Erythroblast (primary cell): ENCODE data around the gene ZBTB42.
"Not testable (repeated sequence)": the region's sequence is repeated elsewhere in the genome, so short reads cannot be mapped to it uniquely, and the experiment has no call there.

Experiments
- DNase-seq, 2 experiments: peaks; one replicate each; lab custom pipeline; 2025; lab: John Stamatoyannopoulos, UW
- GATA1 ChIP-seq: IDR thresholded peaks from 2 replicates; pipeline ENCODE4 v1.6.1; 2011; ENCODE audit warnings: low read depth, mild to moderate bottlenecking, control low read depth, low read length, moderate library complexity
- POLR2A ChIP-seq: IDR thresholded peaks from 2 replicates; pipeline ENCODE4 v1.6.1; 2011; ENCODE audit warnings: mild to moderate bottlenecking, low read length

ZBTB42 gene

DNA sequence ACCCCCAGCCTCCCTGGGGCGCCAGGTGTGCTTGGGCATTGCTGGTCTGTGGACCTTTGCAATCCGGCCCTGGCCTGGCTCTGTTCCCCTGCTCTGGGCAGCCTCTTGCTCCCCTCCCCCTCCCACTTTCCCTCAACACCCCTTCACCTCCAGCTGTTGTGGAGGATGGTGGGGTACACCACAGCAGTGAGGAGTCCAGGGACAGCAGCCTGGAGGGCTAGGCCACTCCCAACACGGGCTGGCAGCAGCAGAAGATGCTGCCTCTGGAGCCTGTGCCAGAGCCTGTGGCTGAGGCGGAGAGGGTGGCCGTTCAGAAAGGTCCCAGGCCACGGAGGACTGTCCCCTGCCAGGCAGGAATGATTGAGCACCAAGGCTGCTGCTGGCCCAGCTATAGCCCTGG, 7.6 kb downstream of the ZBTB42 start:
- TF ChIP-seq POLR2A: no peak
- no peak for TF ChIP-seq GATA1
- DNase-seq: no peak

- no peak for DNase-seq
- no peak for TF ChIP-seq POLR2A
- no peak for TF ChIP-seq GATA1
Observed at GRCh38 chr14:104810316-104810715, 9.4 kb downstream of the ZBTB42 start.

- TF ChIP-seq POLR2A (no peak), GATA1 (no peak)
- DNase-seq: no peak
Observed at GRCh38 chr14:104813286-104813685, 12.4 kb downstream of the ZBTB42 start.

DNA sequence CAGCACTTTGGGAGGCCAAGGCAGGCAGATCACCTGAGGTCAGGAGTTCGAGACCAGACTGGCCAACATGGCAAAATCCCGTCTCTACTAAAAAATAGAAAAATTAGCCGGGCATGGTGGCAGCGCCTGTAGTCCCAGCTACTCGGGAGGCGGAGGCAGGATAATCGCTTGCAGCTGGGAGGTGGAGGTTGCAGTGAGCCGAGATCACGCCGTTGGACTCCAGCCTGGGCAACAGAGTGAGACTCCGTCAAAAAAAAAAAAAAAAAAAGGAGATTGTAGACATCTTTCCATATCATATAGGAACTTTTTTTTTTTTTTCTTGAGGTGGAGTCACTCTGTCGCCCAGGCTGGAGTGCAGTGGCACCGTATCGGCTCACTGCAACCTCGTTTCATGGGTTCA, 13.8 kb downstream of the ZBTB42 start:
- not testable (repeated sequence) for DNase-seq

DNA sequence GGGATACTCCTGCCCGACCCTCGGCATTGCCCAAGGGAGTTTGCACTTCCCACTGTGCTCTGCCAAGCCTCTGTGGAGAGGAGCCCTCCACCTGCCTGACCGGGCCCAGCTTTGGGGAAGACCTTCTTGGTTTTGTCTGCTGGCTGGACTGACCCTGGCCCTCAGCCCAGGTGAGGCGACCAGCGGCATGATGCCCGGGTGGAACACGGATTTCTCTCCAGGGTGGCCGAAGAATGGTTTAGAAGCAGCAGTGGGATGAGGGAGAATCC, 15.6 kb downstream of the ZBTB42 start:
- TF ChIP-seq POLR2A: no peak
- no peak for TF ChIP-seq GATA1
- DNase-seq: no peak

DNA sequence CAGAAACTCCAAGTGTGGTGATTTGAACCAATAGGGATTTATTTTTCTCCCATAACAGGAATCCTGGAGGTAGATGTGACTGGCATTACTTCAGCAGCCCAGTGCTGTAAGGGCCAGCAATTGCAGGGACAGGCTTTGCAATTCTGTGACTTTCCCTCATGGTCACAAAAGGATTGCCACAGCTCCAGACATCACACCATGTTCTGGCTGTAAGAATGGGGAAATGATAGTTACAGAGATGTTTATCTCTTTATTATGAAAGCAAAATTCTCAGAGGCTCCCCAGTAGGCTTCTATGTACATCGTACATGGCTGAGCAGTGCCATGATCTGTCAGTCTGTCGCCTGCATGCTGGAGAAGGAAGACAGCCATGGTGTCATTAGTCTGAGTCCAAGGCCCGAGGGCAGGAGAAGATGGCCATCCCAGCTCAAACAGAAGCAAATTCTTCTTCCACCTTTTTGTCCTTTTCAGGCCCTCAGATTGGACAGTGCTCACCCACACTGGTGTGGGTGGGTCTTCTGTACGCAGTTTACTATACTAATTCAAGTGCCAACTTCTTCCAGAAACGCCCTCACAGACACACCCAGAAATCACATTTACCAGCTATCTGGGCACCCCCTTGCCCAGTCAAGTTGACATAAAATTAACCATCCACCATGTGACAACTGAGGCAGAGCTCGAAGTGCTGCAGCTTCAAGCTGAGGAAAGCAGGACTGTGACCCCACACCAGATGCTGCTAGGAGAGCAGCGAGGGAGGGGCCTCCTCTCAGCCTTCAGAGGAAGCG, 17.2 kb downstream of the ZBTB42 start:
- TF ChIP-seq GATA1 (no peak), POLR2A (no peak)
- no peak for DNase-seq

- TF ChIP-seq GATA1: no peak
- no peak for TF ChIP-seq POLR2A
- DNase-seq: no peak
Observed at GRCh38 chr14:104818714-104819161, 17.8 kb downstream of the ZBTB42 start.

DNA sequence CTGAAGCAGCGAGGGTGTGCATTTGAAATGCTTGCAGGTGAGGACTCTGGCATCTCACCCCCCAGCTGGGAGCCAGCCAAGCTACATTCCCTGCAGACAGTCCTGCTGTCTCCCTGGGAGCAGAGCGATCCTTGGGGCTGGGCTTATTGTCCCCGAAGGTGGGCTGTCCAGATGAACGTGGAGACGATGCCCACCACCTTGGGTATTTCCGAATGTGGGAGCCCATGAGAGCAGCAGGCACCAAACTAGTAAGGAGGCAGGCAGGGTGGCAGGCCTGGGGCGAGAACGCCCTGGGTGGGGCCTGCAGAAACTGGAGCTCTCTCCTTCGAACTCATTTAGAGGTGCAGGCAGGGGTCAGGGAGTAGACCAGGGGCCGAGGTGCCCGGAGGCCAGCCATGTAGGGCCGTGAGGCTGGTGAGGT, 18.5 kb downstream of the ZBTB42 start:
- no peak for DNase-seq
- no peak for TF ChIP-seq GATA1
- TF ChIP-seq POLR2A: no peak

GRCh38 chr14:104820669-104821228, 19.8 kb downstream of the ZBTB42 start:
- no peak for TF ChIP-seq POLR2A

GRCh38 chr14:104821229-104821945, 20.5 kb downstream of the ZBTB42 start:
- no peak for DNase-seq
- no peak for TF ChIP-seq POLR2A
- TF ChIP-seq GATA1: no peak

More at GRCh38 chr14:104820669-104821228, 19.8 kb downstream of the ZBTB42 start:
- DNase-seq: no peak

GRCh38 chr14:104821971-104822608, 21.2 kb downstream of the ZBTB42 start:
- TF ChIP-seq GATA1: no peak
- no peak for TF ChIP-seq POLR2A
- DNase-seq: no peak

DNA sequence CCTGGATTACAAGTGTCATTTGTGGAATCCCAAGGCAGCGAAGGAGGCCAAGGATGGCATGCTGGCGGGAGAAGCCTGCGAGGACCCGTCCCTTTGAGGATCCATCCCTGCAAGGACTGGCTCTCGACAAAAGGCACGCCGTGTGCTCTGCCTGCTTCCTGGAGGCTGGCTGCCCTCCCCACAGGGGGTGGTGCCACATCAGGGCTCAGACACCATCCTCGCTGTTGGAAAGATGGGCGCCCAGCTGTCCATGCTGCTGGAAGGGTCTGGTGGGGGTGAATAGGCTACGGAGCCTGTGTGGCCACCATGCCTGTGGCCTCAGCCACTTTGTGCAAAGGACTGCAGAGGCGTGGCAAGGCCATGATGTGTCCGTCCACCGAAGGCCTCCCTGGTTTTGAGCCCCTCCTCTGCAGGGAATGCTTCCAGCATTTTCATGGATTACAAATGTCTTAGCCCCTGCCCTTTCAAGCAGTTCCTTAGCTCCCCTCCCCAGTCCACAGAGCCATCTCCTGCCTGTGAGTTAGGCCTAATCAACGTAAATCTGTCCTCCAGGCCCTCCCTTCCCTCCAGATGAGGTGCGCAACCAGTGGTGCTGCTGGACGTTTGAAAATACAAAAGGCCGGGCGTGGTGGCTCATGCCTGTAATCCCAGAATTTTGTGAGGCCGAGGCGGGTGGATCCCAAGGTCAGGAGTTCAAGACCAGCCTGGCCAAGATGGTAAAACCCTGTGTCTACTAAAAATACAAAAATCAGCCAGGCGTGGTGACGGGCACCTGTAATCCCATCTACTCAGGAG, 22.1 kb downstream of the ZBTB42 start:
- TF ChIP-seq GATA1: no peak
- no peak for TF ChIP-seq POLR2A
- no peak for DNase-seq

- TF ChIP-seq GATA1 (no peak), POLR2A (no peak)
- no peak for DNase-seq
Observed at GRCh38 chr14:104824353-104824997, 23.6 kb downstream of the ZBTB42 start.
